ENCODE results near the gene EEF1G.
A peak's percentile ranks its signal among the peaks of the same experiment; 100 is the strongest.

The EEF1G gene

DNA sequence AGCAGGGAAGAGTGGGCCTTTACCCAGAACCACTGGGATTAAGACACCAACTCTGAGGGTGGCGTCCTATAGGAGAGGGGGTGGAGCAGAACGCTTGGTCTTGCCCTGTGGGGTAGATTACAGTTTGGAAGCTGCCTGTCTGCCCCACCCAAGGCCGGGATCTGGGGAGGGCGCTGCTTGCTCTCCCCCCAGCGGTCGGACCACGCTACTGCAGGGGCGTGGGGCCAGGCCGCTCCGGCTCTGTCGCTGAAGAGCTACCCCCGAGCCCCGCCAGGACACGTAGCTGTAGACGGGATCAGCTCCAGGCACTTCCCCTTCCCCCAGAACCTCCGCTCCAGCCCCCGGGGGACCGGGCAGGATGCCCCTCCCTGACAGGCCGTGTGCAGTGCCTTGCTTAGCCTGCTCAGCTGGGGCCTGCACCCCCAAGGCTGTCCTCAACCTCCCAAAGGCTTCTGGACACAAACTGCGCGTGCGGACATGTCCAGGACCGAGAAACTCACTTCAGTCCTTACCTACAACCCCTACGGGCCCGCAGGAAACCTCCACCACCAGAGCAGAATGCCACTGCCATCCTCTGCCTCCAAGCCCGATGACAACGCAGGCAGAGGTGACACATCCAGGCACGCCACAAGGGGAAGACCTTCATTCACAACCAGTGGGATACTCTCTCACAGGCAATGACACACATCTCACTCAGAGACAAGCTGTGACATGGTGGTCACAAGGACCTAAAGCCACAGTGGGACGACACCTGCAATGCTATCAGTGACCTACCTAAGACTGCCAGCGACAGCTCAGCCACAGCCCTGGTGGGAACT, 30.7 kb downstream of the EEF1G start:
- peak in 1 of 2 donors; percentile 76 for DNase-seq (ENCODE audit: extremely low read depth in 1 of 2, low read depth in 1 of 2)

DNA sequence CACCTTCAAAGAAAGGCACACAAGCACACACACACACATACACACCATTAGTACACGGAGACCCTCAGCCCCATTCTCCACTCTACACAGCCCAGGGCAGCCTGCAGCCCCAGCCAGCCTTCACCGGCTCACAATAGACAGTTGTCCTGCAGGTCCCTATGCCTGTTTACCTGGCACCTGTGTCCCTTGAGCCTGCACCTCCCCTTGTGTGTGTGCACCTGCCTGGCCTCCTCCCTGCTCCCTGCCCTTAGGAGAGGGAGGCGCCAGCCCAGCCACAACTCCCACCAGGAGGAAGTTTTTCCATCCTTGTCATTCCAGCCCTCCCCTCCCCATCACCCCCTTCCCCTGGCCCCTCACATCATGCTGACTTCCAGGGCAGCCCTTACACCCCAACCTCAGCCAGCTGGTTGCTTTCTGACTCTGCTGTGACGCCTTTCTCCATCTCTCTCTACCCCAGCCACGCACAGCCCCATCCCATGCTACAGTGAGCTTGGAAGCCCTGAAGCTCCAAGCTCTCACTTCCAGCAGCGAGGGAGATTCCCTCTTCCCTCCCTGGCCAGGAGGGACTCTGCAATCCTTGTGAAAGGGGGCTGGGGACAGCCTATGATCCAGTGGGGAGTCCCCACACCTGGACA, 31.5 kb downstream of the EEF1G start:
- DNase-seq (ENCODE audit: extremely low read depth in 1 of 2, low read depth in 1 of 2) = no peak

DNA sequence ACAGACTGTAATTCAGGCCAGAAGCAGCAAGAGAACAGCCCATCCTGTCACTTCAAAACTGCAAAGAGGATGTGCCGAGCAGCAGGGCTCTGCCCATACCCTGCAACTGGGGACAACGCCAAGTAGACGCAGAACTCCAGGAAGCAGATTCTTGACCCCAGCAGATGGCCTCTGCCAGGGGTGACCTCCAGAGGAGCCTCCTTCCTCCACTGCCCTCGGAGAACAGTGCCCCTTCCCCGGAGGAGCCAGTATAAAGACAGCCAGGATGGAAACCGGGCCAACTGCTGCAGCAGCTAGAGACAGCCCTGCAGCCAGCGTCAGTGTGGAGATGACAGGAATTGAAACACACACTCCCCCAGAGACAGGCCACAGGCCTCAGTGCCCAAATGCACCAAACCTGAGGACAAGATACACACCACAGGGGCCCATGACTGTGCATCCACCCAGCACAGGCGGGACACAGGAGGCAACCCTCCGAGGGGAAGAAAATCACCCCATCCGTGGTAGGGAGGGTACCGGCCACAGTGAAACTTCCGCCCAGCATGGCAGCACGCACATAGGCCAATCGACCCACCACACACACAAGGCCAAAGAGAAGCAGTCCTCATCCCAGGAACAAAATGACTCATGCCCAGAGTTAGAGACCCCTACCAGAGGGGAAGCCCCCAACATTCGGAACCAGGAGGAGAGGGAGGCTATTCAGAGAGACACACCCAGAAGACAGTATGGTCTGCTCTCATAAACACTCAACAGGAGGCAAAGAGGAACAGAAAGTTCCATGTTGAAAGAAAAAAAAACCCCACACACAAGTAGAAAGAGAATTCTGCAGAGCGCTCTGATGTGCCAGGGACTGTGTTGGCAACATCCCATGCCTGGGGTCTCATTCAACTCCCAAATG, 32.6 kb downstream of the EEF1G start:
- DNase-seq (ENCODE audit: extremely low read depth in 1 of 2, low read depth in 1 of 2) = no peak

DNA sequence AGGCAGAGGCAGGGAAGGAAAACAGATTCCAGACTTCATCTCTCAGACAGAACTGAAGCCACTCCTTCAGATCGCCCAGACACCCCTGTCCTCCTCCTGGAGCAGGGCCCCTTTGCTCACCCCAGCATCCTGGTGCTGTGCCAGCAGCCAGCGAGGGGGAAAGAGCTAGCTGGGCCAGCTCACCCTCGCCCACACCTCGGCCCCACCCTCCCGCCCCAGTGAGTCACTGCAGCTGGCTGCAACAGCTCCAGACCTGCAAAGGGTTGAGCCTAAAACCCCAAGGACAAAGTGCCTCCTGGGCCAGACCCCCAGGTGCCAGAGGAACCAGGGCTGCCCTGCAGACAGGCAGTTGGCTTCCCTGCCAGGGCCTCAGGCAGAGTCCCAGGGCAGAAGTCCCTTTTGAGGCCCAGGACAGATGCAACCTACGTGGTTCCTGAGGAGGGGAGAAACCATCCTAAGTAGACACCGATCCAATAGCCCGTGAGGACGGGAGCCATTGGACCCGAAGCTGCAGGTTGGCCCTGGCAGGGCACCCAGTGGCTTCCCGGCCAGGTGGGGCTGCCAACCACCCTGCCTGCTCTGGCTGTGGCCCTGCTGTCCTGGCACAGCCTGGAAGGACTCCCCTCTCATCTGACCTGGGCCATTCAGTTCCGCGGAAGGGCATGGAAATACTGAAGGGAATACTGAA, 34.3 kb downstream of the EEF1G start:
- DNase-seq (ENCODE audit: extremely low read depth in 1 of 2, low read depth in 1 of 2) = peak in 1 of 2 donors; percentile 68

DNA sequence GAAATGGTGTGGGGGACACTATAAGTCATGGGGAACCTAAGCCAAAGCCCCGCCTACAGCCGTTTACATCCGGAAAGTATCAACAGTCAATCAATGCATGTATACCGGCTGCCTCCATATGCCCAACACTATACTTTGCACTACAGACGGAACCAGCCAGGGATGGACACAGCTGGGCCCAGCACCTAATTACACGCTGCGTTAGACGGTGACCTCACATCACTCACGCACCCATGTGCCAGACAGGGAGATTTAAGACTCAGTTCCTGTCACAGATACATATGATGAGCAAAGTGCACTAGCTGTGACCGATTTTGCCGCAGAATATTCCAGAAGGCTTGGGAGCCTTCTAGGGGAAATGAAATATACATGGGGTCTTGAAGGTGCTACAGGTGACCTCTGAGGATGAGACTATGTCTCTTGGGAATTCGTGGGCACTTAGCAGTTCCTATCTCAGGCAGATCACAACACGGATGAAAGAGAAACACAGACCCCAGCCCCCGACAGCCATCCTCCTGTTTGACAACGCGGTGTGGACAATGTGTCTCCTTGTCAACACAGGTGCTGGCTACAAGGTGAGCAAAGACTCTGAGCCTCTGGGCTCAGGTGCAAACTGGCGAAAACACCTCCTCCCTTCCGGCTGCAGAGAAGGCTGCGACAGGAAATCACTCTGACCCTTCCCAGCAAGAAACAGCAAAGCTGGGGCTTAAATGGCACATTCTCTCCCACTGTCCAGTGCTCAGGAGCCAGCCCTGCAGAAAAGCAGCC, 35.0 kb downstream of the EEF1G start:
- DNase-seq (ENCODE audit: extremely low read depth in 1 of 2, low read depth in 1 of 2) = no peak

DNA sequence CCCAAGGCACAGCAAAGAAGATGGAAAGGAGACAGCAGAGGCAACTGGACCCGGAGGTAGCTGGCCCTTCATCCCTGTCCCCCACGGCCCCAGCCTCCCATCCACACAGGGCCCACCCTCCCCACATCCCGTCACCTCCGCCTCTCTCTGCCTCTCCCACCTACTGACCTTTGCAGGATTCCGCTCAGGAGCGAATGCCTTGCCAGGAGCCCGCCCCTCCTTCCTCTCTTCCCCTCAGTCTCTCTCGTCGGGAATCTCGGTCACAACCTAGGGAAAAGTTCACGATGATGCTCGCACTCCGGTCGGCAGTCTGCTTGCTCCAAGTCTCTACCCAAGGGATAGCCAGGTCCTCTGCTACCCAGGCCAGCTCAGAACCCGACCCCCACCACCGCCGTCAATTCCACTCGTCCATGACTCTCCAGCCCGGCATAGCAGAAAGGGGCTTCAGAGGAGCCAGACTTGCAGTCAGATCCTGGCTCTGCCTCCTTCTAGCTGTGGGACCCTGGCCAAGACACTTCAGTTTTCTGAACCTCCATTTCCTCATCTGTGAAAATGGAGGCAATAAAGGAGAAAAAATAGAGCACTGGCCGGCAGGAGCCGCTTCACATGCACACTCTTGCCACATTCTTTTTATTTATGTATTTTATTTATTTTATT, 37.3 kb downstream of the EEF1G start:
- DNase-seq (ENCODE audit: extremely low read depth in 1 of 2, low read depth in 1 of 2) = no peak

DNA sequence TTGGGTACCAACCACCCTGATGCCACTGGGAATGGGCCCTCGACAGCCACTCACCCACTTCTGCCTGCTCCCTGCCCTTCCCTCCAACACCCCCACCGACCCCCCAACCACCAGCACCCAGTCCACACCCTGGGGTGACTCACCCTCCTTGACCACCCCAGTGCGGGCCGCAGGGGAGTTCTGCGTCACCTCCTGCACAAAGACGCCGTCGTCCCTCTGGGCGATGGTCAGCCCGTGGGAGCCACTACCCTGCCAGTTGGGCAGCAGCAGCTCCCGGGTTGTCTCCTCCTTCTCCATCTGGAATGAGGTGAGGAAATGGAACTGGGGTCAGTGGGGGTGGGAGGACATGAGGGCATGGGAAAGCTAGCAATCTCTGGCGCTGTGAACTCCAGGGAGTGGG, 37.9 kb downstream of the EEF1G start:
- DNase-seq (ENCODE audit: extremely low read depth in 1 of 2, low read depth in 1 of 2) = no peak

DNA sequence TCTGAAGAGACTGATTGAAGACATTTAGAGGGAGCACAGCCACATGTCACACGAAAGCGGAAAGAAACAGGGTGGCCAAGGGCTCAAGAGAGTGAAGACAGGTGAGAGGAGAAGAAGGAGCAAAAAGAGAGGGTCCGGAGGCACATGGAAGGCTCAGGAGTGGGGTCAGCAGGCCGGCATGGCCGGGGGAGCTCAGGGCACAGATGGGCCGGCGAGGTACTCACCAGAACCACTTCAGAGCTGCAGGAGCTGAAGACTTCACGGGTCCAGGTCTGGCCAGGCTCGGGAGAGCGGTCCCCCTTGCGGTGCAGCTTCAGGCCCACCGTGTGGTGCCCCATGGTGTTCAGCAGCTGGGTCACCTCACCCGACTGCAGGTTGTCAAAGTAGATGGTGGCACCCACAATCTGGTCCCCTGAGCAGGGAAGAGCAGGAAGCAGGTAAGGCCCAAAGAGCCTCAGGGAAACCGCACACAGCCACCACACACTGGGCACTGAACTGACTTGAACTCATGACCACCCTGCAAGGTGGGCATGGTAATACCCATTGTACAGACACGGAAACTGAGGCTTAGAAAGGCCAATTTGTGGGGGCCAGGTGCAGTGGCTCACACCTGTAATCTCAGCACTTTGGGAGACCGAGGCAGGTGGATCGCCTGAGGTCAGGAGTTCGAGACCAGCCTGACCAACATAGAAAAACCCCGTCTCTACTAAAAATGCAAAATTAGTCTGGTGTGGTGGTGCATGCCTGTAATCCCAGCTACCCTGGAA, 38.7 kb downstream of the EEF1G start:
- no peak for DNase-seq (ENCODE audit: extremely low read depth in 1 of 2, low read depth in 1 of 2)

DNA sequence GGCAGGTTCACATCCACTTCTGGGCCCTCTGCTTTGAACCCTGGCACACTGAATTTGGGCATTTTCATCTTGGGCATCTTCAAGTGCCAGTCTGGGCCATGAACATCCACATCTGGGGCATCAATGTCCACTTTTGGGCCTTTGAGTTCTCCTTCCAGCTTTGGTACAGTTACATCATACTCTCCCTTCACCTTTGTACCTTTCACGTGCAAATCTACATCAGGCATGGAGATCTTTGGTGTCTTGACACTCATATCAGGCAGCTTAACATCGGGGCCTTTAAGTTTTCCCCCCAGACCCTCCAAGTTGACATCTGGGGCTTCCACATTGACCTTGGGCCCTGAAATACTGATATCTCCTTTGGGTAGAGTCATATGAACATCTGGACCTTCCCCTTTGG, 41.6 kb downstream of the EEF1G start:
- no peak for DNase-seq (ENCODE audit: extremely low read depth in 1 of 2, low read depth in 1 of 2)

DNA sequence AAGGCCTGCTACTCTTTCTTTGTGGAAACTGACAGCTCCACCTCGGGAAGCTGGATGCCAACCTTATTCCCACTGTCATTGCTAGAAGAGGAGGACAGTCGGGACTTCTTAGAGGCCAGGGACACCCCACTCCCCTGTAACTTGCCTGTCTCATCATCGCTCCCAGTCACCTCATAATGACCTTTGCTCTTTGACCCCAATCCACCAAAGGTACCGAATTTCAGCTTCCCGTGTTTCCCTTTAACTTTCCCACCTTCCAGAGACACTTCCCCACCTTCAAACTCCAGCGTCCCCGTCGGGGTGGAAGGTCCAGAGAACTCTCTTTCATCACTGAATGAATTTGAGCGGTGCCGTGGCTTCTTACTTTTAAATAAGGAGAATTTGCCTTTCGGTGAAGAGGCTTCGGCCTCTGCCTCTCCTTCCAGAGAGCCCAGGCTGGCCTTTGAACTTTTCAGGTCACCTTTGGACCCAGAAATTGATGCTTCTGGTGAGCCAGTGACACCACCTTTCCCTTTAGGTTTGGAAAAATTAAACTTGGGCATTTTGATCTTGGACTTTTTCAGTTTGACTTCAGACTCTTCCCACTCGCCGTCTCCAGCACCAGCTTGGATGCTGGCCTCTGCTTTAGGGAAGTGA, 56.8 kb downstream of the EEF1G start:
- no peak for DNase-seq (ENCODE audit: extremely low read depth in 1 of 2, low read depth in 1 of 2)

DNA sequence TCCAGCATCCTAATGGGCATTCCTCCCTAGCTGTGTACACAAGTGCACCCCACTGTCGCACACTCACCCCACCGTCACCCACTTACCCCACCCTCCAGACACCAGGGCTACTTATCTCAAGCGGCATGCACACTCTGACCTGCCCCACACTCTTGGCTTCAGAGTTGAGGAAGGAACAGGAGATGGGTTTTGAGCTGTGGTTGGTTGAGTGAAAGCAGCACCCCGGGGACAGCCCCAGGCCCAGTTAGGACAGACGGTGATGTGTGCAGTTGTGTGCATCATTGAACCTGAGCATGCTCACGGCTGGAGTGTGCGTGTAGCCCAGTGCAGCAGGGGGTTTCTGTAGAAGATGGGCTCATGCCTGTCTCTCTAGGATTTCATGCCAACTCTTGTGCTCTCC, 59.5 kb downstream of the EEF1G start:
- no peak for DNase-seq (ENCODE audit: extremely low read depth in 1 of 2, low read depth in 1 of 2)

DNA sequence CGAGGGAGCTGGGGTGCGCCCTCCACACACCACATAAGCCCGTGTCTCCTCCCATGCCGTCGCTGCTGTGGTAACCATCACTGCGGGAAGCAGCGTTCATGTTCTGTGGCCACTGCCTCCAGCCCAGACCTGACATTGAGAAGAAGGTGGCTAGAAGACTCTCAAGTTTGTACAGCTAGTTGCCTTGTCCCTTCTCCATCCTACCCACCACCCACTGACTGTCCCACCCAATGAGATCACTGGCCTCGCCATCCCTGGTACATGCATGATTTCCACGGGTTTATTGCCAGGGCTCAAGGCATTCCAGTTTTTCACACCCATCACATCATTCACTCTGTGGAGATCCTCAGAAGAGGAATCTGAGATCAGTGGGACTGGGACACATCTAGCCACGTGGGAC, 60.1 kb downstream of the EEF1G start:
- no peak for DNase-seq (ENCODE audit: extremely low read depth in 1 of 2, low read depth in 1 of 2)

DNA sequence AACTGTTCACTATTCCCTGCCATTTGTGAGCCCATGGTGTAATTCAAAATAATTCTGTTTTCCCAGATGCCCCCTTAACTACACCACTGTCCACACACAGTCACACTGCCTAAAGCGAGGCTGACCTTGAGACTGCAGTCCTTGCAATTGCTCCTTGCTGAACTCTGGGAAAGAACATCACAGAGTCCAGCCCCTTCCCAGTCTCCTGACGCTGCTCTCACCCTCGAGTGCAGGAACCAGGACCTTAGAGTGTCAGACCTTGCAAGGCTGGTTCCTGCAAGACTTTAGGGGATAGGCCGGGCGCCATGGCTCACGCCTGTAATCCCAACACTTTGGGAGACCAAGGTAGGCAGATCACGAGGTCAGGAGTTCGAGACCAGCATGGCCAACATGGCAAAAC, 60.7 kb downstream of the EEF1G start:
- DNase-seq (ENCODE audit: extremely low read depth in 1 of 2, low read depth in 1 of 2) = no peak
